ENCODE results near the gene VPS37B.

DNA sequence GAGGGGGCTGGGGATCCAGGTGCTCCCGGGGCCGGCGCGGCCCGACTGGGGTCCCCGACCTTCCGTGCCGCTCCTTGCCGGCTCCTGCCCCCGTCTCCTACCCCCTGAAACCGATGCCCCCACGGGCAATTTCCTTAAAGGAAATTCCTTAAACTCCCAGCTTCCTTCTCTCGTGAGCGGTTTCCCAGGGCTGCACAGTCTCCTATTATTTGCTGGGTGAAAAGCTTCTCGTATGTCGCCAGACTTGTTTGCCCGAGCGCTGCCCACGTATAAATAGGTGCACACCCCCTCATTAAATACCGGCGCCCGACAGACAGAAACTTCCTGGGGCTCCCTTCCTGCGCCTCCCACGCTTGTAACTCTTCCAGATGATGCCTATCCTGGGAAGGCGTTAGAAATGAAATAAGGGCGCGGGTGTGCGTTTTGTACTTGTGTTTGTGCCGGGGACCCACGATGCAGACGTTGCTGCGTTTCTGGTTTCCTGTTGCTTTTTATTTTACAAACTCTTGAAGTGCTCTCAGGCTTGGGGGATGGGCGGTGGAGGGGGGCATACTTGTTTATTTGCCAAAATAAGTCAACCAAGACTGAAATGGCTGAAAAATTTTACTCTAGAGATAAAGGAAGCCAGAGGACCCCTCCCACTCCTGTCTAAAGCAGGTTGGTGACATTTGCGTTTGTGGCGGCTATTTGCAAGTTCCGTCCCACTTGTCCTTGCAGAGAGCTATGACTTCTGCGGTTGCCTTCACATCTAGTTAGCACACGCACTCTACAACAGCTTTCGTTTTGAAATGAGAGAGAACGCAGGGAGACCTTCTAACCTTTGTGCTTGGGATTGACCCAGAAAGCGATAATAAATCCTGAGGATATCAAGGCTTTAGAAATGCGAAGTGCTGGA, 59.6 kb downstream of the VPS37B start:
- TF ChIP-seq, protein P1, sequence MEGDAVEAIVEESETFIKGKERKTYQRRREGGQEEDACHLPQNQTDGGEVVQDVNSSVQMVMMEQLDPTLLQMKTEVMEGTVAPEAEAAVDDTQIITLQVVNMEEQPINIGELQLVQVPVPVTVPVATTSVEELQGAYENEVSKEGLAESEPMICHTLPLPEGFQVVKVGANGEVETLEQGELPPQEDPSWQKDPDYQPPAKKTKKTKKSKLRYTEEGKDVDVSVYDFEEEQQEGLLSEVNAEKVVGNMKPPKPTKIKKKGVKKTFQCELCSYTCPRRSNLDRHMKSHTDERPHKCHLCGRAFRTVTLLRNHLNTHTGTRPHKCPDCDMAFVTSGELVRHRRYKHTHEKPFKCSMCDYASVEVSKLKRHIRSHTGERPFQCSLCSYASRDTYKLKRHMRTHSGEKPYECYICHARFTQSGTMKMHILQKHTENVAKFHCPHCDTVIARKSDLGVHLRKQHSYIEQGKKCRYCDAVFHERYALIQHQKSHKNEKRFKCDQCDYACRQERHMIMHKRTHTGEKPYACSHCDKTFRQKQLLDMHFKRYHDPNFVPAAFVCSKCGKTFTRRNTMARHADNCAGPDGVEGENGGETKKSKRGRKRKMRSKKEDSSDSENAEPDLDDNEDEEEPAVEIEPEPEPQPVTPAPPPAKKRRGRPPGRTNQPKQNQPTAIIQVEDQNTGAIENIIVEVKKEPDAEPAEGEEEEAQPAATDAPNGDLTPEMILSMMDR (IDR thresholded peaks at IDR 0.05): no peak
- TF ChIP-seq POLR2A (IDR thresholded peaks at IDR 0.05): peak; percentile 35

Data from right lobe of liver (tissue), 4 donors.